AG04449 (cell line): ENCODE data around the gene MAB21L1.

Source experiments
- CTCF ChIA-PET: fragments of 350-600 bp; formaldehyde crosslinking; extraction: SDS; loops from one replicate; lab custom pipeline; 2021; ENCODE audit warnings: antibody characterized with exemption; lab: Yijun Ruan, JAX
- POLR2A ChIA-PET: fragments of 400-600, 350-600 bp; formaldehyde crosslinking; extraction: SDS; loops from one replicate; lab custom pipeline; 2020; ENCODE audit warnings: antibody characterized with exemption, inconsistent platforms; lab: Yijun Ruan, JAX
- DNase-seq: peaks from one replicate; pipeline ENCODE4 v3.0.0-alpha.2; 2010; ENCODE audit warnings: low read depth, low spot score
- H3K4me3 ChIP-seq: 2 replicates; pipeline ENCODE4 v1.5.1; 2011; ENCODE audit warnings: low read depth, mild to moderate bottlenecking, control low read depth, low read length
- TF ChIP-seq, protein P1 (sequence below): IDR thresholded peaks from one replicate; pipeline ENCODE4 v1.5.1; 2011; ENCODE audit warnings: mild to moderate bottlenecking, moderate library complexity, low read length, control low read depth, inconsistent platforms; ENCODE audit not compliant: insufficient read depth; ENCODE audit errors: missing control alignments

The MAB21L1 gene

DNA sequence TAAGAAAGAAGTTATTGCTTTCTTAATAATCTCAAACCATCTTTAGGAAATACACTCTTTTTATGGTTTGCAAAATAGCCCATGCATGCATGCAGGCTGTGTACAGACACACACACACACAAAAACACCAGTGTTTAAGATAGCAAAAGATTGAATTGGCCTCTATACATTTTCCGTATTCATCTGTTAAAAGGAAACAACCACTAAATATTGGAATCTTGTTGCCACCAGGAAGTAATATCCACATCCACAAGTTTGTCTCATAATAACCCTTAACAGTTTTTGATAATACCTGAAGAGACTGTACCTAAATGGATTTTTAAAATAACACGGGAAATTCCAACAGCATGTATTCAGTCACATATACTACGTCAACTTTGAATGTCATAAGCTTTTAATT is 7.3 kb upstream of the MAB21L1 start:
- ChIA-PET POLR2A (no interaction called here), CTCF (no interaction called here)
- no peak for DNase-seq
- TF ChIP-seq, protein P1, sequence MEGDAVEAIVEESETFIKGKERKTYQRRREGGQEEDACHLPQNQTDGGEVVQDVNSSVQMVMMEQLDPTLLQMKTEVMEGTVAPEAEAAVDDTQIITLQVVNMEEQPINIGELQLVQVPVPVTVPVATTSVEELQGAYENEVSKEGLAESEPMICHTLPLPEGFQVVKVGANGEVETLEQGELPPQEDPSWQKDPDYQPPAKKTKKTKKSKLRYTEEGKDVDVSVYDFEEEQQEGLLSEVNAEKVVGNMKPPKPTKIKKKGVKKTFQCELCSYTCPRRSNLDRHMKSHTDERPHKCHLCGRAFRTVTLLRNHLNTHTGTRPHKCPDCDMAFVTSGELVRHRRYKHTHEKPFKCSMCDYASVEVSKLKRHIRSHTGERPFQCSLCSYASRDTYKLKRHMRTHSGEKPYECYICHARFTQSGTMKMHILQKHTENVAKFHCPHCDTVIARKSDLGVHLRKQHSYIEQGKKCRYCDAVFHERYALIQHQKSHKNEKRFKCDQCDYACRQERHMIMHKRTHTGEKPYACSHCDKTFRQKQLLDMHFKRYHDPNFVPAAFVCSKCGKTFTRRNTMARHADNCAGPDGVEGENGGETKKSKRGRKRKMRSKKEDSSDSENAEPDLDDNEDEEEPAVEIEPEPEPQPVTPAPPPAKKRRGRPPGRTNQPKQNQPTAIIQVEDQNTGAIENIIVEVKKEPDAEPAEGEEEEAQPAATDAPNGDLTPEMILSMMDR, result no peak
- no peak overlapping the region for H3K4me3 ChIP-seq

DNA sequence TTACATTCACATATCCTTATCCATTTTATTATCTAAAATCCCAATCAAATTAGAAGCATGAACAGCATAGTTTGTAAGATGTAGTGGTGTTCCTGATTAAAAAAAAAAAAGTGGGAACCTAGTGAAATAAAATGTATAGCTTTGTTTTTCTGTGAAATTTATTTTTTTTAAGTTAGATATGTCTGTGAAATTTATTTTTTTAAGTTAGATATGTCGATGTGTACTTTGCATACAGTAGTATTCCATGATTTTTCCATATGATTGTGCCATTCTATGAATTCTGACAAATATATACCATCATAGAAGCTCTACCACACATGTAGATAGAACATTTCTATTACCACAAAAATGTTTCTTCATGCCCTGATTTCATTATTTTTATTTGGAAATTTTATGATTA is 6.0 kb upstream of the MAB21L1 start:
- POLR2A ChIA-PET, result no interaction called here
- CTCF ChIA-PET, result no interaction called here
- no peak for DNase-seq
- TF ChIP-seq, protein P1, result no peak
- no peak overlapping the region for H3K4me3 ChIP-seq

DNA sequence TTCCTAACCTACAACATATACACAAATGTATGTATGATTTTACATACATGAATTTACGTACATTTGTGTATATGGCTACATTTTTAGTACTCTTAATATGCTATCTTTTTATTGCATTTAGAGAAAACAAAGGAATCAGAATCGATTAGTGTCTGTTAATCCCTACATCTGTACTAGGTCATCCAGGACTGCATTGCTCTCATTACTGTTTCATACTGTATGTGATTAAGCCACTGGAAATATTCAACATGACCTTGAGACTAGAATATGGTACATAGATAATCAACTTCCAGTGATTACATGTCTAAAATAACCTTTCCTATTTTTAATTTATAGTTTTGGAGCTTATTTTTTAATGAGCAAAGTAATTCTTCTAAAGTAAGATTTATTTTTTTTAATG is 5.3 kb upstream of the MAB21L1 start:
- CTCF ChIA-PET, result no interaction called here
- no peak for DNase-seq
- TF ChIP-seq, protein P1, result no peak
- POLR2A ChIA-PET, result no interaction called here
- H3K4me3 ChIP-seq, result no peak overlapping the region

DNA sequence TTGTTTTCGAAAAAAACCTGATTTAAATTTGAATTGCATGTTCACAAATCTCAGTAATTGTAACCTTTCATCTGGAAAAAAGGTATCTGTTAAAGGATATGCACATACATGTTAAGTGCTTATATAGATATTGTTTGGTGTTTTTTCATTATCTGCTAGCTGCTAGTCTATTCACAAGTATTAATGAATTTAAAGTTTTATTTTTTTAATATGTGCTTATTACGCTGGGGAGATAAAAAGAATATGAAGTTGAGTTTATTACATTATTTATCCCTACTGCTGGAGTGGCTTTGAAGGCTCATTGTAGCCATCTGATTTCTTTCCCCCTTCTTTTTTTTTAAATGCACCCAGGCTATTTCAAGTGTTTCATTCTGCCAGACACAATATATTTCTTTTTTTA is 3.9 kb upstream of the MAB21L1 start:
- CTCF ChIA-PET, result interaction anchor here (0.7 kb wide), 1 partner anchor 44 kb away, joined by 4 read pairs; no protein-coding TSS in a partner anchor
- TF ChIP-seq, protein P1, result no peak
- POLR2A ChIA-PET, result no interaction called here
- DNase-seq, result no peak
- no peak overlapping the region for H3K4me3 ChIP-seq

DNA sequence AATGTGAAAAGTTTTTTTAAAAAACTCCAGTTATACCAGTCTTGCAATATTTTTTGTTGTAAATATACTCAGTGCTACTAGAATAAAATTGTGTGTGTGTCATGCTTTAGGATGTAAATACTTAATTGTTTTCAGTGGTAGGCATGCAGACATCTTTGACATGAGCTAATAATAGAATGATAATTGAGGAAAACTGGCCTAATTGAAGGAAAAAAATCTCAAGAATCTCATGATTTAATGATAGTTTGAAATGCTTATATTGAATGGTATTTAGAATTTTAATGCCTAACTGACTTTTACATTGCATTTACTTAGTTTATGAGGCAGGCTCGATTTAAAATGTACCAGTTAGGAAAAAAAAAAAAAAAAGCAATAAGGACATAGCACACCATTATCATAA is 3.2 kb upstream of the MAB21L1 start:
- TF ChIP-seq, protein P1, result no peak
- ChIA-PET POLR2A (no interaction called here), CTCF (interaction anchor here (0.7 kb wide), 1 partner anchor 45 kb away, joined by 4 read pairs; no protein-coding TSS in a partner anchor)
- no peak overlapping the region for H3K4me3 ChIP-seq
- no peak for DNase-seq

DNA sequence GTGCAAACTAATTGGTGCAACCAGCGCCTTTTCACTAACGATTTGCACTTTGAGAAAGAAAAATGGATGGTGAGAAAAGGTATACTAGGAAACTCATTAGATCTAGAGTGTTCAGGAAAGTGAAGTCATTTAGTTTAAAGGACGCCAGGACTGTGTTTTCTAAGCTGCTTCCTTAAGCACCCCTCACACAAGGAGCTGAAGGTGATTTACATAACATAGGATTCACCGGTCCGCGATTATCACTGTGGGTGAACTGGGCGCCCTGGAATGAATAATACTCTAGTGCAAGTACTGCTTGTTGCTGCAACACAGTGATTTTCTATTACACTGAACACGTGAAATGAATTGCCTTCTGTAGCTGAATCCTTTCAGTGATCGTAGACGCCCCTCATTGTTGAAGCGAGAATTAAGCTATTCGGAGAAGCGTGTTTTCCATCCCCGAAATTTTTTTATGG is 2.6 kb upstream of the MAB21L1 start:
- CTCF ChIA-PET, result no interaction called here
- POLR2A ChIA-PET, result no interaction called here
- DNase-seq, result no peak
- TF ChIP-seq, protein P1, result no peak
- H3K4me3 ChIP-seq, result no peak overlapping the region
